GM19467 (cell line): ENCODE measurements around the gene C15orf62.
A peak's percentile ranks its signal among the peaks of the same experiment; 100 is the strongest.

Source experiments
- ATAC-seq: cut with Tn5 transposase; IDR thresholded peaks from one replicate; pipeline ENCODE4 v1.9.1; 2021; ENCODE audit warnings: mild to moderate bottlenecking, moderate library complexity; ENCODE audit not compliant: unreplicated experiment

C15orf62 gene

DNA sequence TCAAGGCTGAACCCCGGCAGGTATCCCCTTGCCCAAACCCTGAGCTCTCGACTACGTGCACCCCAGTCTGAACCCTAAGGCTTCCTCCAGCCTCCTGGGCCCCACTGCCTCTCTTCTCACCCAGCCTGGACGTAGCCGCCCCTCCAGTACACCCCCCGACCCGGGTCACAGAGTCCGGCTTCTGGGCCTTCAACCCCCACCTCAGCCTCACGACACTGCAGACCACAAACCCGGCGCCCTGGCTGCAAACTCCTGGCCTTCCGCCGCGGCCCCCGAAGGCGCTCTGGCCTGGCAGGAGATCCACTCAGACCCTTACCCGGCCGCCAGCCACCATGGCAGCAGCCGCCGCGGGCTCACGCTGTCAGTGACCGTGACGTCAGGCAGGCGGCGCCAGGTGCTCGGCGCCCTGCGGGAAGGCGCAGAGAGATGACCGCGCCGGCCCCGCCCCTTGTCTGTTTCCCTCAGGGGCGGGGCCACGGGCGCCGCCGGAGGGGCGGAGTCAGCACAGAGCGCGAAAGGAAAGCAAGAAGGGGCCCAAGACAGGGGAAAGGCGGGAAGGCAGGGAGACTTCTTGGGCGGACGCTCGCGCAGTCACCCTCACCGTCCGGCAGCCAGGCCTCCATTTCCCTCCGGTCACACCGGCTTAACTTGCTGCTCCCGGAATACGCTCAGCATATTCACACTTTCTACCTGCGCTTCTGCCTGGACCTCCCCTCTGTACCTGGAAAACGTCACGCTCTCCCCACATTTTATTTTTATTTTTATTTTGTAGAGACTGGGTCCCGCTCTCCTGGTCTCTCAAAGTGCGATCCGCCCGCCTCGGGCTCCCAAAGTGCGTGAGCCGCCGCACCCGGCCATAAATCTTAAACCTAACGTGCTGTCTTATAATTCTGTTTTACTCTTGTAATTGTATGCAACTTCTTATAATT lies 14.6 kb upstream of the C15orf62 start, which contains the start of gene RMDN3:
TSS of gene RMDN3 (minus strand) at position 372 of the 929 bp plus-strand sequence. CDS start 471 bp downstream, outside the sequence.
- ATAC-seq: peak; percentile 81

DNA sequence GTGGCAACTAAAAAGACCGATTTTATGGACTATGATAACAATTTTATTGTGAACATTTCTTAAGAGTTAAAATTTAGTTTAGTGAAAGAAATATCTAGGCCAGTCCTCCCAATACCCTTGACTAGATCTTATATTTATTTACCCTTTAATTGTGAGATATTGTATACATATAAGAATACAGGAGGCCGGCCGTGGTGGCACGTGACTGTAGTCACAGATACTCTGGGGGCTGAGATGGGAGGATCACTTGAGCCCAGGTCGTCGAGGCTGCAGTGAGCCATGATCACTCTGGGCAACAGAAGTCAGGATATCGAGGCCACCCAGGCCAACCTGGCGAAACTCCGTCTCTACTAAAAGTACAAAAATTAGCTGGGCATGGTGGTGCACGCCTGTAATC lies 14.0 kb upstream of the C15orf62 start:
- ATAC-seq: no peak

- no peak for ATAC-seq
Observed at GRCh38 chr15:40756938-40757337, 12.8 kb upstream of the C15orf62 start.

DNA sequence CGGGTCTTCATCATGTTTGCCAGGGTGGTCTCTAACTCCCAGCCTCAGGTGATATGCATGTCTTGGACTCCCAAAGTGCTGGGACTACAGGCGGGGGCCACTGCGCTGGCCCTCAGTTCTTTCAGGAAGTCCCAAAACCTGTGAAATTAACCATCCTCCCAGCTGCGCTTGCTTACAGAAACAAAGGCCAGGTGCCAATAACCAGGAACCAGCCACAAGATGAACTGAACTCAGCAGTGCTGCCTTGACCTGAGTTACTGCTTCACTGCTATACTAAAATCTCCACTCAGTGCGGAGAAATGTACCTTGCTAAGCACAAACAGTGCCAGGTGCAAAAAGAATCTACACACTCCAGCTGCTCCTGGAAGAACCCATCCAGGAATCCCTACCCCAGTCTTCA lies 9.8 kb upstream of the C15orf62 start:
- no peak for ATAC-seq

DNA sequence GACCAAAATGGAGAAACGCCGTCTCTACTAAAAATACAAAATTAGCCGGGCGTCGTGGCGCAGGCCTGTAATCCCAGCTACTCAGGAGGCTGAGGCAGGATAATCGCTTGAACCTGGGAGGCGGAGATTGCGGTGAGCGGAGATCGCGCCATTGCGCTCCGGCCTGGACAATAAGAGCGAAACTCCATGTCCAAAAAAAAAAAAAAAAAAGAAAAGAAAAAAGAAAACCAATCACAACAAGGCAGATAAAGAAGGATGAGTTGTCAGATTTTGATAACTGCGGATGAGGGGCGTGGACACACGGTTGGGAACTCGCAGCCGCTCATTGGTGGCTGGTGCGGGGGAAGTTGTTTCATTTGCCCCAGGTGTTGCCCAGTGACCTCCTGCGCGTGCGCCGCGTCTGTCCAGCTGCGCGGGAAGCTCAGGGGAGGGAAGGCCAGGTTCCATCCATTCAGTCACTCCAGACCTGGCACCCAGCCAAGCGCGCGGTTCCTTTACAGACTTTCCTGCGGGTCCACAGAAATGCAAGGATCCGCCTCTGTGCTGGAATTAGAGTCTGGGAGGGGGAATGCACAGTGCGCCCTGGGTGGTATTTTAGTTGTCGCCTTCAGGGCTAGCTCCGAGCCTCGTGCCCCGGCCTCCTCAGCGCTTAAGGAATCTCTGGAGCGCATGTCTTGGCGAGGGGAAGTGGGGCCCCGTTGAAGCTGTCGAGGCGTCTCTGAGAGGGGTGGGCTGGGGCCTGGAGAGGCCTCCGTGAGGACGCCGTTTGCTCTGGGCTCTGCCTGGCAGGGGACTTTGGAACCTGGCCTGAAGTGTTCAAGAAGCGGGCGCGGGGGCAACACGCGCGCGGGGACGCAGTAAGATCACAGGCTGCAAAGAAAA lies 6.6 kb upstream of the C15orf62 start:
- no peak for ATAC-seq

- ATAC-seq: no peak
Observed at GRCh38 chr15:40763801-40764628, 5.8 kb upstream of the C15orf62 start, which contains the start of gene GCHFR. GCHFR (plus strand) TSS chr15:40764068; CDS start chr15:40764181, 113 bp downstream.

DNA sequence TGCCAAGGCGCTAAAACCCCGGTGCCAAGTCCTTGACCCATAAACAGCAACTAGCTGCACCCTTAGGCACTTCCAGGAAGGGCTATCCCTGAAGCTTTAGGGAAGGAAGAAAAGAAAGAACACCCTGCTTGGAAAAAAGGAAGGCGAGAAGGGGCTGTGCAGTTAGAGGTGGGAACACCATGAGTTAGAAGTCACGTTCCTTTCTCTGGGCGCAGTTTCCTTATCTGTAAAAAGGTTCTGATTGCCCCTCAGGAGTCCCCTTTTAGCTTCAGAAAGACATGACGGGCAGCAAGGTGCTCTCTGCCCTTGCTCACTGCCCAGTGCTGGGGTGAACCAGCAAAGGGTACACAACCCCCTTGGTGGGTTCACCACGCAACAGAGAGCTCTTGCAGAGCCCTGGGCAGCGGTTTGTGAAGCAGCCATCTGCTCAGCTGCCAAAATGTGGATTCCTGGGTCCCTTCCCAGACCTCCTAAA lies 5.1 kb upstream of the C15orf62 start:
- ATAC-seq: no peak

DNA sequence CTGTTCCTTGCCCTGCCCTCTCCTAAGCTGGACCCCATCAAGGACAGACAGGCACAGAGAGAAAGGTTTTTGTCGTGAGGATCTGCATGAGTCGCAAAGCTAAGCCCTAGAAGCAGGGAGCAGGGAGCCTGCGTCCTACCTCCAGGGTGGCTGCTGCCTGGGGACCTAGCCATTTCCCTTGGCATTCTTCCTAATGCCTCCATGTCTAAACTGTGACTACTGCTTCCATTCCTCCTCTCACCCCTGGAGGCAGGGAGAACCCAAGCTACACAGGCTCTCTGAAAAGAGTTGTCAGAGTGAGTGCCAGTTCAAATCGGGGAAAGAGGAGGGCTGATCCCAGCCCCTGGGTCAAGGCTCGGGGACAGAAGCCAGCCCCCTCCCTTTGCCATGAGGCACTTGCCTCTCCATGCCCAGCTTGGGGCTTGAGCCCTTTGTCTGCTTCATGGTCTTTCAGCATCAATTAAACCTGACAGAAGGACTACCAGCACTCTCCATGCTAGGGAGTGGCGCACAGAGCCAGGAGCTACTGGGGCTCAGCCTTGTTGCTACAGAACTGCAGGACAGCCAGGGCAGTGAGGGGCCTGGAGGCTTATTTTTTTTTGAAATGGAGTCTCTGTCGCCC lies 3.5 kb upstream of the C15orf62 start:
- ATAC-seq: no peak

DNA sequence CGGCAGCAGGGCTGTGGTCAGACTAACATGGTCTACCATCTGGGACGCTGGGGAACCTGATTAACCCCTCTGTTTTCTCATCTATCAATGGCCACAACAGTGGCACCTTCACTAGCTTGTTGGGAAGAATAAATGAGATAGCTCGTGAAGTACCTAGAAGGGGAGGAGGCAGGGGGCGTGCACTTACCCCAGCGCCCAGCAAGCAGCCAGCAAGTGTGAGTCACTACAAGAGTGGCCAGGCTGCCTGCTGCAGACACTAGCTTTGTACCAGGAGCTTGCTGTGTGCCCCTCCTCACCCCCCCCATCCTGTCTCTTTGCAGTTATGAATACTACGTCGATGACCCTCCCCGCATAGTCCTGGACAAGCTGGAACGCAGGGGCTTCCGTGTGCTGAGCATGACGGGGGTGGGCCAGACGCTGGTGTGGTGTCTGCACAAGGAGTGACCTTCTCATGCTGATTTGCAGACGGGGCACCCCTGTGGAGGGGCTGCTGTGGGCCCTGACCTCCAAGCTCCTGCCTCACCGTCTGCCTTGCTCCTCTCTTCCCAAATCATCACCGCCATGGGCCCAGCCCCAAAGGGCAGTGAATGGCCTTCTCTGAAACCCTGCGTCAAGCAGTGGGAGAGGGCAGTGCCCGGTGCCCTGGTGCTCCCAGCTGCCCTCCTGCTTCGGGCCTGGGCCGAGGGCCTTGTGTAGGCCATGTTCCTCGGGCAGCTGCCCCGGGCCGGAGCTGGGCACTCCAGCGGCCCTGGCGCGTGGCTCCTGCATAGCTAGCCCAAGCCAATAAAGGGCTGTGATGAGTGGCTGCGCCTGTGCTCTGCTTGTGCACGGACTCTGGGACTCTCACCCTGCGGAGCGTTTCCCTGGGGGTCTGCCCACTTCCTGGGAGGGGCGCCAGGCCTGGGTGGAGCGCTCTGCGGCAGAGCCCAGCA lies 2.6 kb upstream of the C15orf62 start:
- no peak for ATAC-seq

DNA sequence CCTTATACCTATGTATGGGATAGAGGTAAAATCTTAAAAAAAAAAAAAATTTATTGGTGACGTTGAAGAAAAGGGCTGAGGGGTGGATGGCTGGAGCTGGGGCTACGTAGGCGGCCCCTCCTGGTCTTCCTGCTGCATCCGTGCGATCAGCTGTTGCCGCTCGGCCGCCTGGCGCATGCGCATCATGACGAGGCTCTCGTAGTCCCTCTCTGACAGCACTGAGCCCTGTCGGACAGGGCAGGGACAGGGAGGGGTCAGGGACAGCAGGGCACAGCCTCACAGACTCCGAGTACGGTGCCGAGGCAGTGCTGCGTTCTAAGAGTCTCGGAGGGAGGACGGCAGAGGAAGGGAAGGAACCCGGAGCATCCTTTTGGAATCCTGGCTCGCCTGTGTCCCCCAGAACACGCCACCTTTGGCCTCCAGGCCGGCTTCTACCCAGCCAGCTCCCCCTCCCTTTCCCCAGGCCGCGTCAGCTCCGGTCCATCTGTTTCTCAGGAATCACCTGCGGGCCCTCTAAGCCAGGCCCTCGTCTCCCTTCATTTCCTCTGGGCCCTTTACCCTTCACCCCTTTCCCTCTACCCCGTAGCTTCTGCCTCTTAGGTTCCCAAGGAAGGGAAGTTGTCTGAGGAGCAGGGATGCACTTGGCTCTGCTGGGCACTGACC lies 1.8 kb upstream of the C15orf62 start:
- ATAC-seq: no peak

DNA sequence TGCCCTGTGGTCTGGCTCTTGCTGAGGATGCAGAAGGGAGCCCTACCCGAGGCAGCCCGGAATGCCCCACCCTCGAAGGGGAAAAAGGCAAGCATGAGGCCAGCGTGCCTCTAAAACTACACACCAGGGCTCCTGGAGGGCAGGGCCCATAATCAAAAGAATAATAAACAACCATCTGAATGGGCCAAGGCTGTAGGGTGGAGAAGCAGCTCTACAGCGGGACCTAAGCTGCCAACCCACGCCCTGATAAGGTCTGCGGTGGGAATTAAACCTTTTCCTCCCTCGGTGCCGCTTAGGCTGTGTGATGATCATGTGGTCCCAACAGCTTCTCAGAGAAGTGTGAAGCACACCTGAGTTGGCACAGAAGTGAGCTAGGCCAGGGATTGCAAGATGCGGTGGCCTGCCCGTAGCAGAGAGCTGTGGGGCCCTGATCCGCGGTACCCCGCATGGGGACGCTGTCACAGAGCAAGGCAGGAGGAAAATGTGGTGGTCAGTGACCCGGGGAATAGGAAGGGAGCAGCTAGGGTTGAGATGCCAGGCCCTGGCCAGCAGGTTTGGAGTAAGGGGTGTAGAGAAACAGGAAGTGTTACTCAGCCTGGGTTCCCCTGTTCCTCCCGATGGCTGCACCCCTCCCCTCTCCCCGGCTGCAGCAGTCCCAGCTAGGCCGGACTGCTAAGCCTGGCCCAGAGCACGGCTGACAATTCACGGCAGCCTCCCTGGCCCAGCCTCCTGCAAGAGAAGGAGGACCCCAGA lies 1.1 kb upstream of the C15orf62 start:
- no peak for ATAC-seq

DNA sequence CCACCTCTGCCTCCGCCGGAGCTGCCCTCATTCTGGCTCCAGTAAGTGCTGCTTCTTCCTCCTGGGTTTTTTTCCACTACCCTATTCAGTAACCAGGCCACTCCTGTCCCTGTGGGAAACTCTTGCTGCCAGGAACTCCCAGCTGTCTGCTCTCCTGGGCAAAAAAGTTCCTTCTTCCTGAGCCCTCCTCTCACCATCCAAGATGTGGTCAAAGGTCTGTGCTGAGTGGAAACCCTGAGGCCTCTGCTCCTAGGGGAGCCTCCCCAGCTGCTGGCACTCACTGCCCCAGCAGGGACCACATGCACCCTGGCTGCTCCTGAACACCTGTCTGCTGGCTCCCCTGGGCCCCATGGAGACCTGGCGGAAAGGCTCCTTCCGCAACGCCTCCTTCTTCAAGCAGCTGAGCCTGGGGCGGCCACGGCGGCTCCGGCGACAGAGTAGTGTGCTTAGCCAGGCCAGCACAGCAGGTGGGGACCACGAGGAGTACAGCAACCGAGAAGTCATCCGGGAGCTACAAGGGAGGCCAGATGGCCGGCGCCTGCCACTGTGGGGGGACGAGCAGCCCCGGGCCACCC lies 454 bp downstream of the C15orf62 start:
- ATAC-seq: no peak

DNA sequence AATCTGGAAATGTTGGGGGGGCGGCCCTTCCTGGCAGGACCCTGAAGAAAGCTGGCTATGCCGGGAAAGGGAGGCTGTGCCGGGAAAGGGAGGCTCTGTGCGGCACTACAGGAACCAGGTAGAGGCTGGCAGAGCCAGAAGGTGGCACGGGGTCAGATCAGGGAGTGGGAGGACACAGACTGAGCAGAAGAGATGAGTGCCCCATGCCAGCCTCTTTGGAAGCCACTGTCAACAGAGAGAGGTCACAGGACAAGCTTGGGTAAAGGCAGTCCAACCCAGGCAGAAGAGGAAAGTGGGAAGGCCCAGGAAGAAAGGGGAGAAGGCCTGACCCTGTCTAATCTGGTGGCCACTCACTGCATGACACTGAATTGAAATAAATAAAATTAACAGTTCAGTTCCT lies 1.5 kb downstream of the C15orf62 start:
- no peak for ATAC-seq

DNA sequence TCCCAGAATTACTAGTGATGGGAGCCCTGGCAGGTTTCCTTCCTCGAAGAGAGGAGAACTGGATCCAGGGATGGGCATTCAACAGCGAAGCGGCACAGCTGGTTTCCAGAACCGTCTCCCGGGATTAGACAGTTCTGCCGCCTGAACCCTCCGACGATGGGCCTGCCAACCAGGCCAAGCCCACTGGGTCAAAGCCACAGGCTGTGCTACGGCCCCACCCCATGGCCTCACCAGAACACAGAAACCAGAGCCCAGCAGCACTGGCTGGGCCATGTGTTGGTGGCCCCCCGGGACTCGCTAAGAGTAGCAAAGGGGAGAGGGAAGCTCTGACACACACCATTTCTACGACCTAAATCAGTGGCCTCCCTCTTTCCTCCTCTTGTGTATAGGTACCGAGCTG lies 2.2 kb downstream of the C15orf62 start:
- ATAC-seq: no peak

GRCh38 chr15:40773496-40773895 lies 3.7 kb downstream of the C15orf62 start:
- ATAC-seq: no peak

GRCh38 chr15:40773902-40774301 lies 4.1 kb downstream of the C15orf62 start:
- no peak for ATAC-seq

DNA sequence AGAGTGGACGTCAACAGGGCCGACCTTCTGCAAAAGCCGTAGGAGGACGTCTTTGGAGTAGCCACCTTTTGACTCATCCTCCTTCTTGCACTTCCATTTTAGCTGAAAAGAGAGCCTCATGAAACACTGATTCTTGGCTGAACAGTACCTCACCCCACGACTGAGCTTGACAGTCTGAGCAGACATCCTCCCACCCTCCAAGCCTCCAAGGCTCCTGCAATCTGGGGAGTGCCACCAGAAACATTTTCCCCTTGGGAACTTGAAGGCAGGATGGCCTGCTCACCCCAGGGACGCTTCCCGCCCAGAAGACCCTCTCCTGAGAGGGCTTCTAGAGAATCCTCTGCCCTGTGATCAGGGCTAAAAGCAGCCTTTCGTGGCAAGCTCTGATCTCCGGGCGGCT lies 5.2 kb downstream of the C15orf62 start:
- ATAC-seq: no peak
